GM21786 (cell line): ENCODE results near the gene MSANTD1.

Experiments used
- ATAC-seq: cut with Tn5 transposase; IDR thresholded peaks from one replicate; pipeline ENCODE4 v1.9.1; 2021; ENCODE audit not compliant: unreplicated experiment

The MSANTD1 gene

DNA sequence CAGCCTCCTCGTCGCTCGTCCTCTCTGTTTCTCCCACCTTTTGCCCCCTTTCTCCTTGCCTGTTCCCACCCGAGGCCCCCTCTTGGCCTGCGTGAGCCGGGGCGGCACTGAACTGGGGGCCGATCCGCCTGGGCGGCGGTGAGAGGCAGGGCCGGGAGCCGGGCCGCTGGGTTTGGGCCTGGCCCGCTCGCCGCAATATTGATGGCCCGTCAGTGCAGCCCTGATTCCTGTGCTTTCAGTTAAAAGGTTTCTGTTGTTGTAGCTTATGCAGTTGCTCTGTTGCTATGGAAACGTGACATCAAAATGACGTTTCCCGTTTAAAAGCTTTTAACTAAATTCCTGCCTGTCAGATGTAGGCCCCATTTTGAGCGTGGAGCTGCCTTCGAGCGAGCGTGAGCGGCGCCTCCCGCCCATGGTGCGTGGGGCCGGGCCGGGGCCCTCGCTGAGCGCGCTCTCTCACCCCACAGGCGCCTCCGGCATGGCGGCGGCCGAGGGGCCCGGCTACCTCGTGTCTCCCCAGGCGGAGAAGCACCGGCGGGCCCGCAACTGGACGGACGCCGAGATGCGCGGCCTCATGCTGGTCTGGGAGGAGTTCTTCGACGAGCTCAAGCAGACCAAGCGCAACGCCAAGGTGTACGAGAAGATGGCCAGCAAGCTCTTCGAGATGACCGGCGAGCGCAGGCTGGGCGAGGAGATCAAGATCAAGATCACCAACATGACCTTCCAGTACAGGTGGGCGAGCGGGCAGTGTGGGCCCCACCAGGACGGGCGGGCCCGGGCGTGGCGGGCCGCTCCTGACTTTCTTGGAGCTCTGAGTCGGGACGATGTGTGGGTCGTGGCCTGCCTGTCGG lies at the start of gene MSANTD1:
MSANTD1 (plus strand) TSS at position 349 of the 851 bp plus-strand sequence; CDS start at position 413, 64 bp downstream.
- no peak for ATAC-seq

DNA sequence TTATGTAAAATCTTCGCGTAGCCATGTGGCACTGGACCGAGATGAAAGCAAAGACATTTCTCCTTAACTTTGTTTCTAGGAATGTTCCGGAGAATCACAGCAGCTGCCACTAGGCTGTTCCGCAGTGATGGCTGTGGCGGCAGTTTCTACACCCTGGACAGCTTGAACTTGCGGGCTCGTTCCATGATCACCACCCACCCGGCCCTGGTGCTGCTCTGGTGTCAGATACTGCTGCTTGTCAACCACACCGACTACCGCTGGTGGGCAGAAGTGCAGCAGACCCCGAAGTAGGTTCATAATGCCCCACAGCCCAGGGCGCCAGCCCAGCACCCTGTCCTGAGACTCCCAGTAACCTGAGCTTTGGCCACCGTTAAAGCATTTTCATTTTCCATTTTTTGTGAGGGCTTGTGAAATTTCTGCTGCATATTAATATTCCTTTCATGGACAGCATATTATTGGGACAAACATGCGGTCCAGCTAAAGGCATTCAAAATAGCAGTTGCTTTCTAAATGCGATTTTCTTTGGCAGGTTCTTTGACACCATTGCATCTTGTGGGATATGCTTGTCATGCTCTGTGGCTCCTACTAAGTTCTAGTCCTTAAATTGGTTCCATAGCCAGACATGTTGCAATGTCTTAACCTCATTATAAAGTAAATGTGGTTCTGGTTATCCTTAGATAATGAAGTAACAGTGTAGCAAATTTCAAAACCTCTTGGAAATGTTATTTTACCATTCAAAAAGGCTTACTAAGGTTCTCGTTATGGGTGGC lies 49.1 kb upstream of the MSANTD1 start:
- ATAC-seq = no peak

DNA sequence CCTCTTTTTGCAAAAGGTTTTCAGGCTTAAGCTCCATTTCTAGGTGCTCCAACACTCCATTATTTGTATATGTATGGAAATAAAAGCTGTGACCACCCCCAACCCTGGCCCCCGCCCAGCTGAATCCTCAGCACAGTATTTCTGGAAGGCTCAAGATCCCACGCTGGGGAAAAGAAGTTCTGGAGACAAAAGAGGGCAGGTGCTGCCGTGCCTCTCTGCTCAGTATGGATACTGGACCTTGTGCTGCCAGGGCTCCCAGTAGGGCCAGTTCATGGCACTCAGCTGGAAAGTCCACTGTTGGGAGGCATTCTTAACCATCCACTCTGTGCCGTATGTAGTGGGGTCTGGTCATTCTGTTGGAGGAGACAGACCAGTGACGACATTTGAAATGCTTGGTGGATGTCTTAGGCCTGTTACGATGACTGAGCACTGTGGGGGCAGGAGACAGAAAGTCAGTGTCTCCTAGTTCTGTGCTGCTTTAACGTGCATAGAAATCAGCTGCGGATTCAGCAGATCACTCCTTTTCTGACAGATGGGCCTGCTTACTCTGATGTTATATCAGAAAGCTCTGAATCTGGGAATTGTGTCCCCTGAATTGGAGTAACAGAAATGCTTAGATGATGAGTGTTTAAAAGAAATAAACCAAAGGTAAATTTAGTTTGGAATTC lies 48.4 kb upstream of the MSANTD1 start:
- ATAC-seq = no peak

DNA sequence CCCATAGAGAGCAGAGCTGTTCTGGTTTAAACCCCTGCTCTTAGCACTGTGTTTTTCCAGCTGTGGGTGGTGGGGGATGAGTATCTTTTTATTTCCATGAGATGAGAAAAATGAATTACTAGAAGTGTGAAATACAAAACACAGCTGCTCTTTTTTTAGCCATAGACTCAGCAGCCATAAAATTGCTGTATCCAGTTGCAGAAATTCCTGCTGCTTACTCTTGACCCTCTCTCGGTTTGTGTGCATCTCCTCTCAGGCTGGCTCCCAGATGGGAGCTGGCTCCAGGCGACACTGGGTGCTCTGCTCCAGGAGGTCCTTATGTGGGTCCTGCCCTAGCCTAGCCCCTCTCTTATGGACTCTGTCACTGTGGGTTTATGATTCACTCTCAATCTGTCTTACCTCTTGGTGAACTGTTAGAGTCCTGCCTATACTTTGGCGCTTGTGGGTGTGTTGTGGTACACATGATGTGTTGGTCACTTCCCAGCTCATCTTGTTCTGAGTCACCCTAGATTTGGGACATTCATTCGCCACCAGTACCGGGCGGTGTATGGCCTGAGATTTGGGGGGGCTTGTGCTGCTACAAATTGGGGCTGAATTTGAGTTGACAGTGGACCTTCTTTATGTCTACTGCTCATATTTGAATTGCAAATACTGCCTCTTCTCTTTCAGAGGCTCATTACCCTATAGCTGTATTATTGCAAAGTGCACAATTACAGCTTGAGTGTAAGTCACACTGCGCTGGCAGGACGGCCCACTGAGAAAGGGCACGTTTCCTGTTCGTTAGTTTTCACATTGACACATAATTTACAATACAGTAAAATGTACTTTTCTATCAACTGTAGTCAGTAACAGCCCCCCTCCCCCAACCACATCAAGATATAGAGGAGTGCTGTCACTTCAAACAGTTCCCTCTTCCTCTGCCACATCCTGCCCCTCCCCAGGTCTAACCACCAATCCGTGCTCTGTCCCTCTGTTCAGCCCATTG lies 46.9 kb upstream of the MSANTD1 start:
- peak; percentile 69 for ATAC-seq

DNA sequence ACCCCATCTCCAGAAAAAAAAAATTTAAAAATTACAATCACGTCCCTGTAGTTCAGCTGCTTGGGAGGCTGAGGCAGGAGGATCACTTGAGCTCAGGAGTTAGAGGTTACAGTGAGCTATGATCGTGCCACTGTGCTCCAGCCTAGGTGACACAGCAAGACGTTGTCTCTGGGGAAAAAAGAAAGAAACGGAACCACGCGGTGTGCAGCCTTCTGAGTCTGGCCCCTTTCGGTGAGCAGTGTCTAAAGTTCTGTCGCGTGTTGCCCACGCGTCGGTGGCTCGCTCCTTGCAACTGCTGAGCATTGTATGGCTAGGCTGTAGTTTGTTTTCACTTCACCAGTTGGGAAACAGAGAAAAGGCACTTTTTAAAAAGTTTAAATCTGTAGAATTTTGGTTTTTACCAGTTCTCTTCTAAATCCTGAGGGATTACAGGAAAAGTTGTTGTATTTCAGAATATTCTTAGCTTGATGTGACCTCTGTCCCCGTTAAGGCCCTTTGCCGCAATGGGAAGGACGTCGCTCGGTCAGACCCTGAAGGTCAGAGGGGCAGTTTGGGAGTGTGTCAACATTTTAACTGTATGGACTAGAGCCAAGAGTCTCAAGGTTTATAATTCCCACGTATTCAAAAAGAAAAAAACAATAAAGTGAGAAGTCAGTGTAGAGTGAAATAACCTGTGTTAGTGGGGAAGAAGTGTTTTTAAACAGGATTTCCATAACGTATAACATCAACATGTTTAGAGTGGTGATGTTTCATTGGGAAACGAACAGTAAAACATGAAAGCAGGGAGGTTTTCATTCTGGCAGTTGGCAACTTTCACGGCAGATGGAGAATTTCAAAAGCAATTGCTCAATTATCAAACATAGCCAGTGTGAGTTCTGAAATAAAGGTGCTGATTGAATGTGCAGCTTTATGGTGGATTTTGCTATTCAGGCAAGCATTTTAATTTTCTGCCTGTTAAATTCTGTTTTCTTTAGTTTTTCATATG lies 45.8 kb upstream of the MSANTD1 start:
- ATAC-seq = no peak

DNA sequence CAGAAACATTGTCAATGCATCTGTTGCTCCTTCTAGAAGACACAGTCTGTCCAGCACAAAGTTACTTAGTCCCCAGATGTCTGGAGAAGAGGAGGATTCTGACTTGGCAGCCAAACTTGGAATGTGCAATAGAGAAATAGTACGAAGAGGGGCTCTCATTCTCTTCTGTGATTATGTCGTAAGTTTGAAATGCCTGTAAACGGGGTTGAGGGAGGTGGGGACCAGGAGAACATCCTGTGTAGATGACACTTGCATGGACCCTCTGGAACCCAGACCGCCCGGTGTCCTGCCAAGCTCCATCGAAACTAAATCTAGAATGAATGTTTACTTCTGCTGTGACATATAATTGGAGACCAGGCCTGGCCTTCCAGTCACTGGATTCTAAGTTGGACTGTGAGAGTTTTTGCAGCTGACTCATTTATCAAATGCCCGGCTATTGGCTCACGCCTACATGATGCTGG lies 45.0 kb upstream of the MSANTD1 start:
- no peak for ATAC-seq

DNA sequence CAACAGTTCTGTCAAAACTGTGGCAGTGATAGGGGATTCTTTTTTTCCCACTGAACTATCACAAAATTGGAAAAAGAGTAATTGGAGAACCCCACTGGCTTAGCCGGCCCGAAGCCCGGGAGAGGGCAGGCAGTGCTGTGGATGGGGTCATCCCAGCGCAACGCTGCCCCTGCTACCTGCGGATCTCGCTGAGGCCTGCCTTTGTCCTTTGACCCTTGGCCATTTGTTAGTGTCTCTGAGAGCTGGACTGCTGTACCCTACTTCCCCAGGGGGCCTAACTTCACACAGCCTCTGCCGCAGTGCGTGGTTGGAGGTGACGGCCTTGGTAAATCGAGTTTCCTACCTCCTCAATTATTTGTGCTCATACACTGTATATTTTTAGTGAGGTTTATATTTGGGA lies 43.0 kb upstream of the MSANTD1 start:
- no peak for ATAC-seq

DNA sequence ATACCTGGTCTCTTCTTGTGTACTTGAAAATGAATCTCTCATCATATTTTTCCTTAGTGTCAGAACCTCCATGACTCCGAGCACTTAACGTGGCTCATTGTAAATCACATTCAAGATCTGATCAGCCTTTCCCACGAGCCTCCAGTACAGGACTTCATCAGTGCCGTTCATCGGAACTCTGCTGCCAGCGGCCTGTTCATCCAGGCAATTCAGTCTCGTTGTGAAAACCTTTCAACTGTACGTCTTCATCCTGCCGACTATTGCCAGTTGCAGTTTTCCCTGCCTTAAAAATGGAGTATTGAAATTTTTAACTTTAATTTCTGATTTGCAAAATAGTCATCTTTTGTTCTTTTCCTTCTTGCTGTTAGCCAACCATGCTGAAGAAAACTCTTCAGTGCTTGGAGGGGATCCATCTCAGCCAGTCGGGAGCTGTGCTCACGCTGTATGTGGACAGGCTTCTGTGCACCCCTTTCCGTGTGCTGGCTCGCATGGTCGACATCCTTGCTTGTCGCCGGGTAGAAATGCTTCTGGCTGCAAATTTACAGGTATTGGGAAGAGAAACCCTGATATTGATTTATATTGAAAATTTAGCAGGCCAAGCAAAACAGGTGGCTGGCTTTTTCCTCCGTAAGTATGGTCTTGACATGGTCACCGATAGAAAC lies 42.4 kb upstream of the MSANTD1 start:
- no peak for ATAC-seq

DNA sequence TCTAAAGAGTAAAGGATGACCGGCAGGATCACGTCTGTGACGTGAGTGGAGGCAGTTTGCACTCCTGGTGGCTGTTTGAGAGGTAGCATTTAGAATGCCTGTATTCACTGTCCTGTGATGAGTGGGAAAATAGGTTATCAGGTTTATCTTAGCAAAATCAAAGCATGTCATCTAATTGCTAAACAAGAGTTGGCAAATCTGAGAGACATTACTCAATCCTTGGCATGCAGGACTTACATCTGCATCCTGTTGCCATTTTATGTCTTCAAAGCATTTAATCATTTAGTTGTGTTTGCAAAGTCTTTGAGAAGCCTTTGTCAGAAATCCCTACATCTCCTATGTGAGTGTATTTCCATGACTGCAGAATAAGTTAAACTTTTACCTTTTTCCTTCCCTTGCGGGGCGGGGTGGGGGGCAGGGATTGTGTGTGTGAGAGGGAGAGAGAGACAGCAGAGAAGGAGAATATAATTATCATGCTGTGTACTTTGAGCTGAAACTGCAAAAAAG lies 41.4 kb upstream of the MSANTD1 start:
- no peak for ATAC-seq

DNA sequence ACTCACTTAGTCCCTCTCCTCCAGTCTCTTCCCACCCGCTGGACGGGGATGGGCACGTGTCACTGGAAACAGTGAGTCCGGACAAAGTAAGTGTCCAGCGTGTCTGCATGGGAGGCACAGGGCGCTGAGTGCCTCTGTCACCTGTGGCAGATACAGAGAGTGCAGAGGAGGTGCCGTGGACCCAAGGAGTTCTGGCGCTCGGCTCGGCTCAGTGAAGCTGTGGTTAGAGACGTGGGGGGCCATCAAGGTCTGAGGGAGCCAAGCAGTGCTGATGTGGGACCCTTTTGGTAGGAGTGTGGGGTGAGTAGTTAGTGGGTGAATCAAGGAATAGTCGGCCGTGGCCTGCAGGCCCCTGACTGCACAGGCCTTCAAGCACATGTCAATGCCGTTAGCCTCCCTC lies 40.1 kb upstream of the MSANTD1 start:
- no peak for ATAC-seq

DNA sequence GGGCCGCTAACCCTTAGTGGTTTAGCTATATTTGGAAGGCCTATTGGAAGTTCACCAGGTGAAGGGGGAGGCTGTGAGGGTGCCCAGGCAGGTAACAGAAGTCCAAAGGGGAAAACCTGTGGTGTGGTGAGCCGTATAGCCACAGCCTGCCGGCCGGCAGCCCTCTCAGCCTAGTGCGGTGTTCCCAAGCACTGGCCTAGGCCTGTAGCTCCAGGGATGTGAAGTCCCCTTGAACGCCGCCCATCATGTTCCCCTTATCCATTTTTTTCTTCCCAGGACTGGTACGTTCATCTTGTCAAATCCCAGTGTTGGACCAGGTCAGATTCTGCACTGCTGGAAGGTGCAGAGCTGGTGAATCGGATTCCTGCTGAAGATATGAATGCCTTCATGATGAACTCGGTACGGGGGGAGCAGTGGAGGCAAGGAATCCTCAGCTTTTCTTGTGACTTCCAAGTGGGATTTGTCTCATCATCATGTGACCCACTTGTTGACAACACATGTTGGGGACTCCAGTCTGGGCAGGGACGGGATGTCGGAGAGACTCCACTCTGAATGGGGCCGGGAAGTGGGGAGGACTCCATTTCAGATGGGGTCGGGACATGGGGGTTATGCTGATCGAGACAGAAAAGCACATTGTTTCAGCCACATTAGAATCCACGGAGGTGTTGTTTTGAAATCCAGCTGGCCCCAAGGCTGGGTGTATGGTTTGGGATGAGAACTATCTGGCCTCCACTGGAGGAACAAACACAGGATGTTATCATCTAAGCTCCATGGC lies 39.2 kb upstream of the MSANTD1 start:
- ATAC-seq = no peak

DNA sequence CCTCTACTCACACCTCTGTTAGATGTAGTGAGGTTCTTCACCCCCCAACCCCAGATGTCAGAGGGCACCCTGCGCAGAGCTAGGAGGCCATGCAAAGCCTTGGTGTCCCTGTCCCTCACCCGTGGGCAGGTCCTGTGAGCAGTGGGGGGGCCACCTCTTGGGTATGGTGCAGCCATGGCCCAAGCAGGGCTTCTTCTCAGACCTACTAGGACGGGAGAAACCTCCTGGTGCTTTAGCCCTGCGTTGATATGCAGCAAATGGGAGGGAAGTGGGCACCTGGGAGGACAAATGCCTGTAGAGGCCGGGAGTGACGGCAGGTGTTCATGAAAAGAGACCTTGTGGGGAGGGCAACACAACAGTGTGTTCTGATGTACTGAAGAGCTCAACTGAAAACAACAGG lies 38.5 kb upstream of the MSANTD1 start:
- no peak for ATAC-seq

DNA sequence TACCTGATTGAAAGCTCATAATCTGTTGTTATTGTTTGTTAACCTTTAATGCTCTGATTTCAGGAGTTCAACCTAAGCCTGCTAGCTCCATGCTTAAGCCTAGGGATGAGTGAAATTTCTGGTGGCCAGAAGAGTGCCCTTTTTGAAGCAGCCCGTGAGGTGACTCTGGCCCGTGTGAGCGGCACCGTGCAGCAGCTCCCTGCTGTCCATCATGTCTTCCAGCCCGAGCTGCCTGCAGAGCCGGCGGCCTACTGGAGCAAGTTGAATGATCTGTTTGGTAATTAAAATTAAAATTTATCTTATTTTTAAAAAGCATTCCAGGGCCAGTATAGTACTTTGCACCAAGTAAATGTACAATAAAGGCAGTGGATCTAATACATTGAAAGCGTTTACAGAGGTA lies 37.1 kb upstream of the MSANTD1 start:
- ATAC-seq = no peak

DNA sequence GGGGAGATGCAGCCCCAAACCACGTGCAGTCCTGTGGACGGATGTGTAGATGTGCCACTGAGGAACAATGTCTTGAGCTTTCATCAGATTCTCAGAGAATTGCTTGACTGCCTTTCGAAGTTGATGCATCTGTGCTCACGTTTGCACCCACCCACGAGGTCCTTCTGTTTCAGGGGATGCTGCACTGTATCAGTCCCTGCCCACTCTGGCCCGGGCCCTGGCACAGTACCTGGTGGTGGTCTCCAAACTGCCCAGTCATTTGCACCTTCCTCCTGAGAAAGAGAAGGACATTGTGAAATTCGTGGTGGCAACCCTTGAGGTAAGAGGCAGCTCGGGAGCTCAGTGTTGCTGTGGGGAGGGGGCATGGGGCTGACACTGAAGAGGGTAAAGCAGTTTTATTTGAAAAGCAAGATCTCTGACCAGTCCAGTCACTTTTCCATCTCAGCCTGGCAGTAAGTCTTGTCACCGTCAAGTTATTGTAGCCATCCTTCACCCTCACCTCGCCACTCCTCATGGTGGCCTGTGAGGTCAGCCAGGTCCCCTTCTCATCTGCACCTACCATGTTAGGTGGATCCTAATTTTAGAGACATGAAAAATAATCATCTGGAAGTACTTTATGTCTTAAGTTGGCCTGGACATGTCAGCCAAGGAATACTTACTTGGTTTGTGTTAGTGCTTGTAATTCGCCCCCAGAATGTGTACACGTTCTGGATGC lies 36.4 kb upstream of the MSANTD1 start:
- no peak for ATAC-seq

DNA sequence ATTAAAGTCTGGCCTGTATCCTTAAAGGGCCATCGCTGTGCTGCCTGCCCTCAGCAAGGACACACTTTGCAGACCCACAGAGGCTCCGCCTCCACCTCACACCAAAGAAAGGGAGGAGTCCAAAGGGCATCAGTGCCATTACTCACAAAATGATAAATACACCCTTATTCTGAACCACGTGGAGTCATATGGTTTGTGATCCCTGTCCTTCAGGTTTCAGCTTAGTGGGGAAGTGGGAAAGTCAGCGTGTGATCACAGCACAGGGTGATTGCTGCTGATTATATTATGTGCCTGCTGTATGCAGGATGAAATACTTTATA lies 35.9 kb upstream of the MSANTD1 start:
- no peak for ATAC-seq

DNA sequence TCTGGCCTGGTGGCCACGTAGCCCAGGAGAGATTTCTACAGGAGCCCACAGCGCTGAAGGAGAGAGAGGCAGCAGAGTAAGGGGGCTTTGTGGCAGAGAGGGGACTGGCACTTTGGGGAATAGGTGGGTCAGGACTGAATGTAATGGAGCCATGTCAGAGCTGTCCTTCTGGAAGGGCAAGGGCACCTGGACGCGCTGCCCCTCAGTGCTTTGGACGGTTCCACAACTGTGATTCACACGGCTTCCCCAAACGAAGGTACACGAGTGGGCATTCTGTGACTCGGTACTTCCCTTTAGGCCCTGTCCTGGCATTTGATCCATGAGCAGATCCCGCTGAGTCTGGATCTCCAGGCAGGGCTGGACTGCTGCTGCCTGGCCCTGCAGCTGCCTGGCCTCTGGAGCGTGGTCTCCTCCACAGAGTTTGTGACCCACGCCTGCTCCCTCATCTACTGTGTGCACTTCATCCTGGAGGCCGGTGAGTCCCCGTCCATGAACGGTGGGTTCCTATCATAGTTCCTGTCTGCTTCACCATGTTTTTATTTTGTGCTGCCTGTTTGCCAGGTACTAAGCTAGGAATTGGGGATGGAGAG lies 35.2 kb upstream of the MSANTD1 start:
- ATAC-seq = no peak

DNA sequence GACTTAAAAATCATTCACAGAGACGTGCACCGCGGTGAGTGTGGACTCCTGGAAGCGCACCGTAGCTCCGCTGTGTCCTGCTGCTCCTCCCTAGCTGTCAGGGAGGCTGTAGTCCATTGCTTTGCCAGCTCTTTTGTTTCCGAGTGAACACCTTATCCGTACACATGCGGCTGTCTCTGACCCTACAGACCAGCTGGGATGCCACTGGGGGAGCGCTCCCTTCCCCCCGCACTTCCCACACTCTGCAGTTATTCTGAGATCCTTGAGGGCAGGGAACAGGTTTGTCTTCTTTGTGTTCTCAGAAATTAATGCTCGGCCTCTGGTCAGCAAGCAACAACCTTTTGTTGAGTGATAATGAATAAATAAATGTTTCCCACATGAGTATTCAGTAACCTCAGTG lies 33.7 kb upstream of the MSANTD1 start:
- ATAC-seq = no peak
